T-helper 1 cell (primary cell): ENCODE measurements around the gene TREM2.
A peak's percentile ranks its signal among the peaks of the same experiment; 100 is the strongest.

Experiments used
- DNase-seq, 5 donors: peaks; one replicate each; pipeline ENCODE4 v3.0.0-alpha.2; 2012 to 2020

Gene TREM2

GRCh38 chr6:41182069-41183034 is 19.4 kb upstream of the TREM2 start:
- peak in 3 of 5 donors; percentile 29 to 77 (median 45) for DNase-seq

GRCh38 chr6:41181566-41181965 is 18.6 kb upstream of the TREM2 start:
- no peak for DNase-seq

GRCh38 chr6:41179163-41179562 is 16.2 kb upstream of the TREM2 start:
- no peak for DNase-seq

GRCh38 chr6:41177695-41178094 is 14.8 kb upstream of the TREM2 start:
- no peak for DNase-seq

- no peak for DNase-seq
Measured at GRCh38 chr6:41177287-41177686, 14.4 kb upstream of the TREM2 start.

- no peak for DNase-seq
Measured at GRCh38 chr6:41176189-41176588, 13.3 kb upstream of the TREM2 start.

GRCh38 chr6:41175084-41175483 is 12.2 kb upstream of the TREM2 start:
- DNase-seq = no peak

- no peak for DNase-seq
Measured at GRCh38 chr6:41174610-41175009, 11.7 kb upstream of the TREM2 start.

- DNase-seq = no peak
Measured at GRCh38 chr6:41171908-41172307, 9.0 kb upstream of the TREM2 start.

GRCh38 chr6:41170547-41171160 is 7.7 kb upstream of the TREM2 start:
- DNase-seq = no peak

GRCh38 chr6:41167173-41167963 is 4.5 kb upstream of the TREM2 start:
- DNase-seq = no peak

- no peak for DNase-seq
Measured at GRCh38 chr6:41164551-41165120, 1.7 kb upstream of the TREM2 start.

- no peak for DNase-seq
Measured at GRCh38 chr6:41163419-41163717, 452 bp upstream of the TREM2 start.

- DNase-seq = no peak
Measured at GRCh38 chr6:41161851-41162552, 914 bp downstream of the TREM2 start.

GRCh38 chr6:41161380-41161779 is 1.5 kb downstream of the TREM2 start:
- DNase-seq = no peak

- no peak for DNase-seq
Measured at GRCh38 chr6:41160933-41161332, 2.0 kb downstream of the TREM2 start.

GRCh38 chr6:41159415-41160082 is 3.4 kb downstream of the TREM2 start:
- no peak for DNase-seq

- no peak for DNase-seq
Measured at GRCh38 chr6:41157323-41157722, 5.6 kb downstream of the TREM2 start.

- no peak for DNase-seq
Measured at GRCh38 chr6:41156771-41157170, 6.1 kb downstream of the TREM2 start.

GRCh38 chr6:41156001-41156400 is 6.9 kb downstream of the TREM2 start:
- DNase-seq = no peak

GRCh38 chr6:41155132-41155805 is 7.6 kb downstream of the TREM2 start:
- no peak for DNase-seq
